OCI-LY7 (cell line): Measurements from ENCODE around the gene ACBD6.

Experiments used
- CTCF ChIP-seq: fragments of 200-600 bp; sonication (generic); conservative IDR thresholded peaks from 2 replicates; pipeline ENCODE4 v1.5.1; 2014; ENCODE audit warnings: mild to moderate bottlenecking, antibody characterized with exemption, low read length, moderate library complexity, mixed read lengths
- EZH2phosphoT487 ChIP-seq: fragments of 200-600 bp; sonication (generic); IDR thresholded peaks from 2 replicates; pipeline ENCODE4 v1.6.1; 2018; ENCODE audit warnings: low read depth, borderline replicate concordance, mild to moderate bottlenecking, mixed run types, antibody characterized with exemption, low read length, moderate library complexity, mixed read lengths

- TF ChIP-seq CTCF (no peak), EZH2phosphoT487 (no peak)
Observed at GRCh38 chr1:180250499-180250770, 251.9 kb downstream of the ACBD6 start.
